Esophagus squamous epithelium (tissue), 4 donors: ENCODE results near the gene B4GALT5.

Experiments used
- CTCF ChIP-seq, 6 experiments: fragments of 450-650 bp in 4 of 6; fragments of 200-600 bp in 2 of 6; sonication (generic) in 2 of 6; IDR thresholded peaks; one replicate each; pipeline ENCODE4 v1.5.1; 2016 to 2019; ENCODE audit warnings: antibody characterized with exemption in 6 of 6, mild to moderate bottlenecking in 4 of 6, moderate library complexity in 4 of 6
- POLR2A ChIP-seq, 4 donors: fragments of 450-650 bp; IDR thresholded peaks; one replicate each; pipeline ENCODE4 v1.6.1; 2017; ENCODE audit warnings: antibody characterized with exemption in 4 of 4, mild to moderate bottlenecking in 4 of 4, moderate library complexity in 3 of 4

- TF ChIP-seq POLR2A (IDR thresholded peaks at IDR 0.05) (no peak), CTCF (IDR thresholded peaks at IDR 0.05) (no peak)
Observed at GRCh38 chr20:49592120-49592519, 121.6 kb downstream of the B4GALT5 start.
